Uterus (tissue), 4 donors: ENCODE results near the gene RBM25. TPM values are rescaled to one million over a fixed set of nuclear protein-coding genes. Genes with fewer than 3 reads are reported as not detected.
"Not testable (repeated sequence)": the region's sequence is repeated elsewhere in the genome, so short reads cannot be mapped to it uniquely, and the experiment has no call there.

Experiments used
- DNase-seq, 2 donors: peaks; one replicate each; pipeline ENCODE4 v3.0.0-alpha.2; 2019 to 2020
- H3K27ac ChIP-seq, 2 donors: fragments of 200-600 bp; sonication (generic); 1 replicate in 1 of 2; 2 replicates in 1 of 2; pipeline ENCODE4 v1.5.1; 2016 to 2018
- H3K27me3 ChIP-seq, 2 donors: fragments of 200-600 bp; sonication (generic); one replicate each; pipeline ENCODE4 v1.5.1; 2018 to 2019; ENCODE audit warnings: control low read depth in 1 of 2
- H3K36me3 ChIP-seq, 2 donors: fragments of 200-600 bp; sonication (generic); one replicate each; pipeline ENCODE4 v1.5.1; 2019; ENCODE audit warnings: control low read depth in 1 of 2
- H3K4me1 ChIP-seq, 2 donors: fragments of 200-600 bp; sonication (generic); one replicate each; pipeline ENCODE4 v1.5.1; 2018 to 2019; ENCODE audit warnings: control low read depth in 1 of 2
- H3K4me3 ChIP-seq, 2 donors: fragments of 200-600 bp; sonication (generic); 1 replicate in 1 of 2; 2 replicates in 1 of 2; pipeline ENCODE4 v1.5.1; 2018 to 2019; ENCODE audit warnings: mild to moderate bottlenecking in 1 of 2
- H3K9me3 ChIP-seq, 2 donors: fragments of 200-600 bp; sonication (generic); one replicate each; pipeline ENCODE4 v1.5.1; 2019; ENCODE audit warnings: control low read depth in 1 of 2
- POLR2A ChIP-seq, 2 donors: fragments of 450-650 bp; IDR thresholded peaks; one replicate each; pipeline ENCODE4 v1.6.1; 2016; ENCODE audit warnings: antibody characterized with exemption in 2 of 2, mild to moderate bottlenecking in 1 of 2, moderate library complexity in 1 of 2
- intact Hi-C: fragments of 100-400 bp; cut with DNase I; formaldehyde crosslinking; loops from one replicate; pipeline ENCODE4 v1.15.1; 2023; ENCODE audit warnings: low total_unique reads
- total RNA-seq, 4 donors: library from RNA; depleted of rRNA in 3 of 4; stranded (reverse); fragments of >200 nt in 3 of 4; gene quantifications; one replicate each; pipeline versions ENCODE4 v1.1.0 to v1.2.4, GENCODE V29; 2014 to 2023
- TF ChIP-seq, protein P1 (sequence below), 4 experiments: fragments of 200-600 bp in 2 of 4; fragments of 450-650 bp in 2 of 4; sonication (generic) in 2 of 4; IDR thresholded peaks; one replicate each; pipeline ENCODE4 v1.5.1; 2016 to 2019; ENCODE audit warnings: antibody characterized with exemption in 4 of 4, mild to moderate bottlenecking in 2 of 4, moderate library complexity in 1 of 4
- donor health status: DM: yes; HTN: yes; CAD: no.

Gene RBM25
- total RNA-seq, 4 donors from 2014 or later, result 26.2 to 96.1 (median 61.4) TPM

DNA sequence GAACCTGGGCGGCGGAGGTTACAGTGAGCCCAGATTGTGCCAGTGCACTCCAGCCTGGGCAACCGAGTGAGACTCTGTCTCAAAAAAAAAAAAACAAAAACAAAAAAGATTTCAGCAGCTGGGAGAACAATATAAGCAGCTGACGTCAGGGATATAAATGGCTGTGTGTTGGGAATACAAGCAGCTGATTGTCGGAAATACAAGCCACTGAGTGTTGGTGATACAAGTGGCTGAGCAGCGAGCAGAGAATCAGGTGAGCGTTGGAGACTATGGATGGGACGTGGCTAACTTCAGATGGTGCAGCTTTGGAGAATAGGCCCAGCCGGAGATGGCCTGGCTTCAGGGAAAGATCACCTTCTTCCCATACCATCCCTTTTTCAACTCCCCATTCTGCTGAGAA is 109.9 kb downstream of the RBM25 start:
- H3K4me1 ChIP-seq, result no peaks in the 10 kb centered on the region
- no peak for TF ChIP-seq POLR2A (IDR thresholded peaks at IDR 0.05)
- TF ChIP-seq, protein P1, sequence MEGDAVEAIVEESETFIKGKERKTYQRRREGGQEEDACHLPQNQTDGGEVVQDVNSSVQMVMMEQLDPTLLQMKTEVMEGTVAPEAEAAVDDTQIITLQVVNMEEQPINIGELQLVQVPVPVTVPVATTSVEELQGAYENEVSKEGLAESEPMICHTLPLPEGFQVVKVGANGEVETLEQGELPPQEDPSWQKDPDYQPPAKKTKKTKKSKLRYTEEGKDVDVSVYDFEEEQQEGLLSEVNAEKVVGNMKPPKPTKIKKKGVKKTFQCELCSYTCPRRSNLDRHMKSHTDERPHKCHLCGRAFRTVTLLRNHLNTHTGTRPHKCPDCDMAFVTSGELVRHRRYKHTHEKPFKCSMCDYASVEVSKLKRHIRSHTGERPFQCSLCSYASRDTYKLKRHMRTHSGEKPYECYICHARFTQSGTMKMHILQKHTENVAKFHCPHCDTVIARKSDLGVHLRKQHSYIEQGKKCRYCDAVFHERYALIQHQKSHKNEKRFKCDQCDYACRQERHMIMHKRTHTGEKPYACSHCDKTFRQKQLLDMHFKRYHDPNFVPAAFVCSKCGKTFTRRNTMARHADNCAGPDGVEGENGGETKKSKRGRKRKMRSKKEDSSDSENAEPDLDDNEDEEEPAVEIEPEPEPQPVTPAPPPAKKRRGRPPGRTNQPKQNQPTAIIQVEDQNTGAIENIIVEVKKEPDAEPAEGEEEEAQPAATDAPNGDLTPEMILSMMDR (IDR thresholded peaks at IDR 0.05), result no peak
- no peak for DNase-seq
- H3K27ac ChIP-seq, result no peak overlapping the region
- H3K9me3 ChIP-seq, result no peaks in the 10 kb centered on the region
- H3K27me3 ChIP-seq, result no peaks in the 10 kb centered on the region
- H3K36me3 ChIP-seq, result no peaks in the 10 kb centered on the region
- intact Hi-C loops, result no loop called here
- no peak overlapping the region for H3K4me3 ChIP-seq

DNA sequence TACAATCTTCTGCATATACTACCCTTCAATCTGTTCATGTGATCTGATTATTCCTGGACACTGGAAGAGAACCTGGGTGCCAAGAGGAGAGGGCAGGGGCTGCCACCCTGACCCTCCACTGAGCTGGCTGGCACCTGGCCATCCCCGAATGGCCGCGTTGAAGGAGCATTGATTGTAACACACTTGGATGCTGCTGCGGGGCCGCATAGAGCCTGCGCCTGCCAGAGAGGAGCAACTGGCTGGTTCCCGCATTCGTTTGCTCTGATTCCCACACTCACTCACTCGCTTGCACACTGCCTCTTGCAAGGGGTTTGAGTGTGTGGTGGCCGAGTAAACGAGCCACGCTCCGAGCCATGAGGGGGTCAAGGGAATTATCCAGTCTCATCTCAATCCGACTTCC is 110.4 kb downstream of the RBM25 start:
- H3K27me3 ChIP-seq, result no peaks in the 10 kb centered on the region
- TF ChIP-seq, protein P1 (IDR thresholded peaks at IDR 0.05), result no peak
- no peaks in the 10 kb centered on the region for H3K9me3 ChIP-seq
- intact Hi-C loops, result no loop called here
- no peak overlapping the region for H3K4me3 ChIP-seq
- DNase-seq, result no peak
- H3K4me1 ChIP-seq, result no peaks in the 10 kb centered on the region
- no peak overlapping the region for H3K27ac ChIP-seq
- H3K36me3 ChIP-seq, result no peaks in the 10 kb centered on the region

DNA sequence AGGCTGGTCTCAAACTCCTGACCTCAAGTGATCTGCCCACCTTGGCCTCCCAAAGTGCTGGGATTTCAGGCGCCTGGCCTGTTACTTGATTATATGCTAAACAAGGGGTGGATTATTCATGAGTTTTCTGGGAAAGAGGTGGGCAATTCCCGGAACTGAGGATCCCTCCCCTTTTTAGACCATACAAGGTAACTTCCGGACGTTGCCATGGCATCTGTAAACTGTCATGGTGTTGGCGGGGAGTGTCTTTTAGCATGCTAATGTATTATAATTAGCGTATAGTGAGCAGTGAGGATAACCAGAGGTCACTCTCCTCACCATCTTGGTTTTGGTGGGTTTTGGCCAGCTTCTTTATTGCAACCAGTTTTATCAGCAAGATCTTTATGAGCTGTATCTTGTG is 111.5 kb downstream of the RBM25 start:
- H3K4me3 ChIP-seq, H3K27me3 ChIP-seq, H3K36me3 ChIP-seq, H3K27ac ChIP-seq, DNase-seq, H3K4me1 ChIP-seq, H3K9me3 ChIP-seq: not testable (repeated sequence)
- intact Hi-C loops, result loop anchor here (5.0 kb wide), 1 partner anchor 302 kb away; no protein-coding TSS in a partner anchor

DNA sequence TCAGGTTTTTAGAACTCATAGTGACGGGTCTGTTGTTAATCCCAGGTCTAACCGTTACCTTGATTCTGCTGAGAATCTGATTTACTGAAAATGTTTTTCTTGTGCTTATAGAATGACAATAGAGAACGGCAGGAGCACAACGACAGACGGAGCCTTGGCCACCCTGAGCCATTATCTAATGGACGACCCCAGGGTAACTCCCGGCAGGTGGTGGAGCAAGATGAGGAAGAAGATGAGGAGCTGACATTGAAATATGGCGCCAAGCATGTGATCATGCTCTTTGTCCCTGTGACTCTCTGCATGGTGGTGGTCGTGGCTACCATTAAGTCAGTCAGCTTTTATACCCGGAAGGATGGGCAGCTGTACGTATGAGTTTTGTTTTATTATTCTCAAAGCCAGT is 112.4 kb downstream of the RBM25 start:
- Histone ChIP-seq H3K27ac (no peak overlapping the region), H3K27me3 (no peaks in the 10 kb centered on the region), H3K9me3 (no peaks in the 10 kb centered on the region), H3K36me3 (no peaks in the 10 kb centered on the region), H3K4me3 (no peak overlapping the region), H3K4me1 (no peaks in the 10 kb centered on the region)
- intact Hi-C loops, result loop anchor here (5.0 kb wide), 1 partner anchor 302 kb away; no protein-coding TSS in a partner anchor
- TF ChIP-seq, protein P1 (IDR thresholded peaks at IDR 0.05), result no peak
- no peak for TF ChIP-seq POLR2A (IDR thresholded peaks at IDR 0.05)
- DNase-seq, result no peak

DNA sequence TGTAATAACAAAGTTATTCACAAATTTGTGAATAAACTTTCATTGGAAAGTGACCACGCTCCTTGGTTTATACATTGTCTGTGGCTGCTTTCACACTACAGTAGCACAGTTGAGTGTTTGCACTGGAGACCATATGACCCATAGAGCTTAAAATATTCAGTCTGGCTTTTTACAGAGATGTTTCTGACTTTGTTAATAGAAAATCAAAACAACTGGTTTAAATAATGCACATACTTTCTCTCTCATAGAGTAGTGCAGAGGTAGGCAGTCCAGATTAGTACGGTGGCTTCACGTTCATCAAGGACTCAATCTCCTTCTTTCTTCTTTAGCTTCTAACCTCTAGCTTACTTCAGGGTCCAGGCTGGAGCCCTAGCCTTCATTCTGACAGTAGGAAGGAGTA is 114.2 kb downstream of the RBM25 start:
- intact Hi-C loops, result loop anchor here (5.0 kb wide), 1 partner anchor 300 kb away; no protein-coding TSS in a partner anchor
- no peaks in the 10 kb centered on the region for H3K36me3 ChIP-seq
- TF ChIP-seq, protein P1 (IDR thresholded peaks at IDR 0.05), result no peak
- TF ChIP-seq POLR2A (IDR thresholded peaks at IDR 0.05), result no peak

More for the DNA sequence above, 114.2 kb downstream of the RBM25 start:
- H3K27ac ChIP-seq, result no peak overlapping the region
- no peaks in the 10 kb centered on the region for H3K9me3 ChIP-seq
- no peaks in the 10 kb centered on the region for H3K27me3 ChIP-seq
- no peaks in the 10 kb centered on the region for H3K4me1 ChIP-seq
- H3K4me3 ChIP-seq, result no peak overlapping the region
- DNase-seq, result no peak
